HG02938 (cell line): ENCODE measurements around the gene CES2.
"Not testable (repeated sequence)": the region's sequence is repeated elsewhere in the genome, so short reads cannot be mapped to it uniquely, and the experiment has no call there.

Experiments used
- ATAC-seq: cut with Tn5 transposase; IDR thresholded peaks from one replicate; pipeline ENCODE4 v1.9.1; 2021; ENCODE audit warnings: mild to moderate bottlenecking, moderate library complexity; ENCODE audit not compliant: unreplicated experiment

CES2 gene

DNA sequence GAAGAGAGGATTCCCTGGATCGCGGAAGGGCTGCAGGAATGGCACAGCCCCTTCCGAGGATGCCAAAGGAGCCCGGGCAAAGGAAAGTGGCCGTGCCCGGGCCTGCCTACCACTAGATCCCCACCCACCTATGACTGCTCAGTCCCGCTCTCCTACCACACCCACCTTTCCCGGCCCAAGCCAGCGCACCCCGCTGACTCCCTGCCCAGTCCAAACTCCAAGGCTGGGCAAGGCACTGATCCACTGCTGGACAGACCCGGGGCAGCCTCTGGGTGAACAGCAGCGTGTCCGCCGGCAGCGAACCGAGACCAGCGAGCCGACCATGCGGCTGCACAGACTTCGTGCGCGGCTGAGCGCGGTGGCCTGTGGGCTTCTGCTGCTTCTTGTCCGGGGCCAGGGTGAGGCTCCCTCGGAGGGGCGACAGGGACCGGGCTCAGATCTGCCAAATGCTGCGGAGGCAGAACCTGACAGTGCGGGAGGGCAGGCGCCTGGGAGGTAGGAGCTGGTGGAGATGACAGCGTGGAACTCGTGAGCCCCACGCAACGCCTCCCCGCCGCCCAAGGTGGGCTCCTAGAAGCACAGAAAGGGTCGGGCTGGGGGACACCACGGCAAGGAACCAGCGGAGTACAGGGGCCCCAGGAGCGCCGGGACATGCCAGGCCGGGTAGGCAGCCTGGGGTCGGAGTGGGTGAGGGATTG lies at the start of gene CES2:
Gene CES2, plus strand, starts transcription at position 203 of the 698 bp plus-strand sequence. Its CDS starts 120 bp downstream, at position 323.
- ATAC-seq = no peak

DNA sequence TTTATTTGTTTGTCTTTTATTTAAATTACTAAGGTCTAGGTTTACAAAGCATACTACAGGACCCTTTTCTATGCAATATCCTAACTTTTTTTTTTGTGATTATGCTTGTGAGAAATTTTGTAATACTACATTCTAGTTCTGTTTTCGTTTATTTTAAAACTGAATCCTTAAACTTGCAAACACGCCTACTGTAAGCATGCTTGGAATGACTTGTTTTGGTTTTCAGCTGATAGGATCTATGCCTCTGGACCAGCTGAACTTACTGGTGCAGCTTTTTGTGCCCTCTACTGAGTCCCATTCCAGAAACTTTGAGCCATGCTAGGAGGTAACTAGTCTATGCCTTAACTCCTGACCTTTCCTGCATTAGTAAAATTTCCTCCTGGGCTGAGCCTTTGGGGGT lies 49.0 kb upstream of the CES2 start:
- no peak for ATAC-seq

GRCh38 chr16:66886914-66887313 lies 48.4 kb upstream of the CES2 start:
- ATAC-seq = no peak

GRCh38 chr16:66888647-66889615 lies 46.4 kb upstream of the CES2 start:
- ATAC-seq = no peak

GRCh38 chr16:66889622-66890021 lies 45.7 kb upstream of the CES2 start:
- no peak for ATAC-seq

GRCh38 chr16:66890799-66891198 lies 44.5 kb upstream of the CES2 start:
- no peak for ATAC-seq

DNA sequence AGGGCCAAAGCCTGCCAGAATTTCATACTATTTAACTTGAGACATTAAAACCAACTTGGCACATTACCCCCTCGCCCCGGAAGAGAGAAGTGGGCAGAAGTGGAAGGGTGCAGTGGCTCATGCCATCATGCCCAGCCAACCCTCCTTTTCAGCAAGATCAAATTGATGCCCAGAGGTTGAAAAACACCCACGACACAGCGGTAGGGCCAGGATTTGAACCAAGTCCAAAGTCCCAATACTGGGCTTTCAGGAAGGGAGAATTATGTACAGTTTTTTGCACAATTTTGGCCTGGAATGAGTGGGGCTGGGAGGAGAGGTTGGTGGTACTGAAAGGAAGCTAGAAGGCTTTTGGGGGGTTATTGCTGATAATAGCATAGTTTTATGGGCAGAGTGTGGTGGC lies 44.0 kb upstream of the CES2 start:
- no peak for ATAC-seq

GRCh38 chr16:66891797-66892196 lies 43.5 kb upstream of the CES2 start:
- no peak for ATAC-seq

DNA sequence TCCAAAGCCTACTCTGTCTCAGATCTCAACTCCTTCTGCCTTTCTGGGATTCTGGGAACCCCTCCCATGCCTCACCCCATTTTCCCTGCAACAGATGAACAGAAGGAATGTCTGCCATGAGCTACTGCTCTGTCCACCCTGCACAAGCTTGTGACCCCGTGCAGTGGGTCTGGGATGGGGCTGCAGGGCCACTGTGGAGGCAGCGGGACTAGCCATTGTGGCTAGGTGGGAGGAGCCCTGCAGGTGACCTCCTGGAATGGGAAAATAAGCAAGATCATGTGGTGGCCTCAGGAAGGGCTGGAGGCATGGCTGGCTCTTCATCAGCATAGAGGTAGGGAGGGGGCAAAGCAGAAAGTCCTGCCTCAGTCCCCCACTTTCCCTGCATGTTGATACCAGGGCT lies 41.3 kb upstream of the CES2 start:
- no peak for ATAC-seq

DNA sequence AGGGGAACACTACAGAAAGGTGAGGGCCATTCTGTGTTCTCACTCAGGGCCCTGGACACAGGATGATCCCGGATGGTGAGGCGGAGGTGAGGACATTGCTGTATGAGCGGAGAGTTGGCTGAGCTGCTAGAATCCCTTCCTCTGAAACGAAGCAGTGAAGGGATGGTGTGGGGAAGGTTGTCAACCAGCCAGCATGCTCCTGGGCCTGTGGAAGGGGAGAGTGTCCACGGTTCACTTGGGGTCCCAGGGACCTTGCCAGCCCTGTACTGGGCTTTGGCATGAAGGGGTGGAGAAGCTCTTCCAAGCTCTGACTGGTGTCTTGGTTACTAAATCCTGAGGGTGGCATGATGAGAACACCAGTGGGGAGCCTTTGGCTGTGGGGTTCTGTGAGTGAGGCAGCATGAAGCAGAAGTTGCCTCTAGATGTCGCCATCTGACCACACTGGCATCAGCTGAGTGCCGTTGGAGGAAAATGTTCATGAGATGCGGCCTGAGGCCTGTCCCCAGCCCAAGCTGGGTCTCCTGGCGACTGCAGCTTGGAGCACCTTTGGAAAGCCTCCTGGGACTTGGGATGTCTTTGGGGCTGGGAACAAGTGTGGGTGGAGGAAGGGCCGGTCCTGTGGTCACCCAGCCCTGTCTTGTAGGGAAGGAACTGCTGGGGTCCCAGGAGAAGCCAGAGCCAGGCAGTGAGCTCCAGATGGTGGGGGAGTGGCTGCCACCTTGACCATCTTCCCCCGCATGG lies 40.2 kb upstream of the CES2 start:
- no peak for ATAC-seq

DNA sequence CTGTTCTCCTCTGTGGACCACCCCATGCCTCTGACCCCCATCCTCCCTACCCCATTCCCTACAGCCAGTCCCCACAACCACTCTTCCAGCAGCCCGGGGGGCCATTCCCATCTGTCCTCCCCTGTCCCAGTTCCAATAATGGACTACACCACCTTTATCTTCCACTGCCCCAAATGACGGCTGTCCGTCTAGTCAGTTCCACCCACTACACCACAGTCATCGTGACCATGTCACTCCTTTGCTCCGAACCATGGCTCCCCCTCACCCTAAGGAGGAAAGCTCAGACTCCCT lies 39.7 kb upstream of the CES2 start:
- ATAC-seq = no peak

DNA sequence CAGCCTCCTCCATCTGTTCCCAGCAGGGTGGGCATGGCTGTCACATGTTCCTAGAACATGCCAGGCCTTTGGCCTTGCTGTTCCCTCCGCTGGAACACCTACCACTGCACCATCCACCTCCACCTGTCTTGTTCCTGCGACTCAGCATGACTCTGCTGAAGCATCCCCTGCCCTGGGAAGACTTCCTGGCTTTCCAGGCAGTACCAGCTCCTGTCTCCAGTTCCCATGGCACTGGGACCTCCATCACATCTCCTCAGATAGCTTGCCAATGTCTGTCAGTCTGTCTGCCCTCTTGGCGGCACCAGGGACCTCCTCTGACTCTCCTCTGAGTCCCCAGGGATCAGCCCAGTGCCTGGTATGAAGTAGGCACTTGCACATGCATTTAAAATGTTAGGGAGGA lies 39.3 kb upstream of the CES2 start:
- ATAC-seq = no peak

- not testable (repeated sequence) for ATAC-seq
Observed at GRCh38 chr16:66896682-66897081, 38.6 kb upstream of the CES2 start.

DNA sequence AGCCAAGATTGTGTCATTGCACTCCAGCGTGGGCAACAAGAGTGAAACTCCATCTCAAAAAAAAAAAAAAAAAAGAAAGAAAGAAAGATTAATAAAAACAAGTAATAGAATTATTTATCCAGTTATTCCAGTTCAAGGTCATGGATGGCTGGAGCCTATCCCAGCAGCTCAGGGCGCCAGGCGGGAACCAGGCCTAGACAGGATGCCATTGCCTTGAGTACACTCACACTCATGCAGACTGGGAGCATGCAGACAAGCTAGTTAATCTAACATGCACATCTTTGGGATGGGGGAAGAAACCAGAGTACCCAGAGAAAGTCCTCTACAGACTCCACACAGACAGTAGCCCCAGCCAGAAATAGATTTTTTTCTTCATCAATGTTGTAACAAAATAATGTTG lies 37.1 kb upstream of the CES2 start:
- no peak for ATAC-seq

- ATAC-seq = no peak
Observed at GRCh38 chr16:66898933-66899309, 36.4 kb upstream of the CES2 start.

- no peak for ATAC-seq
Observed at GRCh38 chr16:66899310-66899944, 35.9 kb upstream of the CES2 start.

DNA sequence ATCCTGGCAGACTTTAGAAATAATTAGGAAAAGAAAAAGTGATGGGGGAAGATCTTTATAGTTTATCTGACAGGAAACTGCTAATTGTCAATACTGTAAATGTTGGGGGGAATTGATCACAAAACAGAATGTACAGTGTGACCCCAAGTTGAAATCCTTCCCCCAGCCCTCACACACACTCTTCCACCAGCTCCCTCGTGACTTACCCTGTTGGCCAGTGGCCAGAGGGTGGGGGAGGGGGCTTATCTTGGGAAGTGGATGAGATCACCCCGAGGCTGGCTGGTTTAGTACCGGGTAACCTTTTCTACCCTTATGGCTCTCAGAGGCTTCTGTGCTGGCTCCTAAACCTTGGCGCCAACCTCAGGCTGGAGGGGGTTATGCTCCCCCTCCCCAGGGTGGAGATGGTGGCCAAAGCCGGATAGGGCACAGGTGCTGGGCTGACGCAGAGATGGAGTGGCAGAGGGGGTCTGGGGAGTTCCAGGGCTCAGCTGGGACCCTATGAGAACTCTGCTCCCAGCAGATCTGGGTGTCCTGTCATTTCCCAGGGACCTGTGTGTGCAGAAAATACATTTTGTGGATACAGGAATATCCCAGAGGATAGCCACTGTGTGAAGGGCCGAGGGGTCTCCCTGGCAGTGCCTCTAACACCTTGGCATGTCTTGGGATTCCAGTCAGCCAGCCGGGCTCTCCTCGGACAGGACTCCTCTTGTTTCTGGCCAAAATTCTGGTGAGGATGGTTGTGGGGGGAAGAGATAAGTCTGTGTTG lies 35.2 kb upstream of the CES2 start:
- no peak for ATAC-seq

DNA sequence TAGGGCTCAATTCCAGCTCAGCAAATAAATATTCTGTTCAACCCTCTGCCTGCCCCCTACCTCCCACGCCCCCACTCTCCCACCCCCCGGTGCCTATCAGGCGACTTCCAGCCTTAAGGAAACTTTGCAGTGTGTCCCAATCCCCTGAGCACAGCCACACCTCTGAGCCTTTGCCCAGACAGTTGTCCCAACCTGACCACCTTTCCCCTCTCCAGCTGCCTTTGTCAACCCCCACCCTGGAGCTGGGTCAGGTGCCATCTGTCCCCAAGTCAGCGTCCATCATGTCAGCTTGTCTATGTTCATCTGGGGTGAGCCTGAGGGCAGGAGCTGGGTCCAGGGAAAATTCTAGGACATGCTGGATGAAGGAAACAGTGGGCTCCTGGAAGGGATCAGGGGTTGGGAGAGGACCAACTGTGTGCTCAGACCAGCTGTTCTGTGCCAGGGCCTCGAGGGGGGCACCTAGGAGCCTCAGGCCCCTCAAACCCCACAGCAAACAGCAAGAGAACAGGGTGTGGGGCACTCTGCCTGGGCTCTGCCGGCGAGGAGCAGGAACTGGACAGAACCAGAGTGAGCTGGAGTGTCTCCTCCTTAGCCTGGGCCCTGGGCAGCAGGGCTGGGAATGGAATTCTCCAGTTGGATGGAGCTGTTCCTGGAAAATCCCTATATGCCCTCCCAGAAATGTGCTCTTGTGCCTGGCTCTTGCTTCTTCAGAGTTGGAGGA lies 34.4 kb upstream of the CES2 start:
- no peak for ATAC-seq

DNA sequence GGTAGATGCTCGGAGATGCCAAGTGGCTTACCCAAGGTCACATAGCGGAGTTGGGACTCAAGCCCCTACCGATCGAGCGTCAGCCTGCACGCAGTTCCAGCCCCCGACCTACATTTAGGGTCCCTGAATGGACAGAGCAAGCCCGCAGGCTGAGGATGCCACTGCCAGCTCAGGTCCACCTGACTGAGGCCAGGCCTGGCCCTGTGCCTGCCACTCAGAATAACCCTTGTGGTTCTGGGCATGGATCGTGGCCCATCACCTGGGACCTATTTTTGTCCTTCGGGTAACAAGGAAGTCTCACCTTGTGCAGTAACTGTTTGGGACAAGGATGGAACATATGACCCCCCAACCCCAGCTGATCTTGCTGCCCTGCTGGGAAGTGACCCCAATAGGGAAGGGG lies 33.7 kb upstream of the CES2 start:
- ATAC-seq = no peak
